Tibial nerve (tissue), 4 donors: Measurements from ENCODE around the gene ITGA1. TPM values are rescaled to one million over a fixed set of nuclear protein-coding genes. Genes with fewer than 3 reads are reported as not detected.
A peak's percentile ranks its signal among the peaks of the same experiment; 100 is the strongest.
"Not testable (repeated sequence)": the region's sequence is repeated elsewhere in the genome, so short reads cannot be mapped to it uniquely, and the experiment has no call there.

Experiments
- DNase-seq, 2 donors: peaks; one replicate each; pipeline ENCODE4 v3.0.0-alpha.2; 2019; ENCODE audit warnings: low spot score in 2 of 2
- H3K27ac ChIP-seq, 4 donors: fragments of 200-600 bp; sonication (generic) in 3 of 4; one replicate each; pipeline ENCODE4 v1.5.1; 2017 to 2019; ENCODE audit warnings: mild to moderate bottlenecking in 1 of 4
- H3K27me3 ChIP-seq, 2 donors: fragments of 200-600 bp; sonication (generic) in 1 of 2; one replicate each; pipeline versions ENCODE4 v1.5.1 to v1.6.0; 2017 to 2019
- H3K36me3 ChIP-seq, 3 donors: fragments of 200-600 bp; sonication (generic); one replicate each; pipeline ENCODE4 v1.5.1; 2018 to 2019
- H3K4me1 ChIP-seq, 4 donors: fragments of 200-600 bp; sonication (generic) in 3 of 4; one replicate each; pipeline ENCODE4 v1.5.1; 2017 to 2019
- H3K4me3 ChIP-seq, 4 donors: fragments of 200-600 bp; sonication (generic) in 3 of 4; one replicate each; pipeline ENCODE4 v1.5.1; 2017 to 2019; ENCODE audit warnings: mild to moderate bottlenecking in 1 of 4, moderate library complexity in 1 of 4
- H3K9me3 ChIP-seq, 4 donors: fragments of 200-600 bp; sonication (generic) in 3 of 4; one replicate each; pipeline ENCODE4 v1.5.1; 2017 to 2019
- CTCF ChIP-seq, 5 experiments: fragments of 200-600 bp in 3 of 5; fragments of 450-650 bp in 2 of 5; sonication (generic) in 3 of 5; IDR thresholded peaks; one replicate each; pipeline ENCODE4 v1.5.1; 2016 to 2019; ENCODE audit warnings: antibody characterized with exemption in 5 of 5, mild to moderate bottlenecking in 3 of 5, moderate library complexity in 2 of 5
- EP300 ChIP-seq, 2 donors: sonication (generic); formaldehyde crosslinking; IDR thresholded peaks; one replicate each; pipeline ENCODE4 v1.6.1; 2017; ENCODE audit warnings: antibody characterized with exemption in 2 of 2, mild to moderate bottlenecking in 1 of 2
- POLR2A ChIP-seq, 2 donors: fragments of 450-650 bp; IDR thresholded peaks; one replicate each; pipeline ENCODE4 v1.6.1; 2017; ENCODE audit warnings: antibody characterized with exemption in 2 of 2, mild to moderate bottlenecking in 2 of 2, moderate library complexity in 2 of 2
- WGBS, 2 donors: methylation state at CpG; one replicate each; pipeline ENCODE4 v1.1.5; 2018; 5-methylcytosine and 5-hydroxymethylcytosine counted together
- total RNA-seq, 4 donors: library from RNA; depleted of rRNA; stranded (reverse); fragments of >200 nt; gene quantifications; one replicate each; pipeline ENCODE4 v1.1.0, GENCODE V29; 2016

ITGA1 gene
- total RNA-seq, 4 donors from 2014 or later, result 26.8 to 62.5 (median 27.7) TPM

GRCh38 chr5:52859628-52860027, 71.9 kb downstream of the ITGA1 start:
- no peaks in the 10 kb centered on the region for H3K27me3 ChIP-seq
- peaks cover 0 to 29% (median 4%) of the 10 kb centered on the region in 4 donors for H3K4me1 ChIP-seq
- WGBS, 2 donors, result 36 to 42% methylated on average over 2 of the region's 2 CpGs
- no peak overlapping the region for H3K4me3 ChIP-seq
- H3K9me3 ChIP-seq, result no peaks in the 10 kb centered on the region
- H3K27ac ChIP-seq, result peak overlapping the region in 1 of 4 donors; percentile 12
- no peak for DNase-seq
- TF ChIP-seq EP300 (IDR thresholded peaks at IDR 0.05) (no peak), POLR2A (IDR thresholded peaks at IDR 0.05) (no peak), CTCF (IDR thresholded peaks at IDR 0.05) (no peak)
- H3K36me3 ChIP-seq, result no peaks in the 10 kb centered on the region

GRCh38 chr5:52861368-52861767, 73.7 kb downstream of the ITGA1 start:
- H3K27ac ChIP-seq, result no peak overlapping the region
- H3K27me3 ChIP-seq, result no peaks in the 10 kb centered on the region
- TF ChIP-seq EP300 (IDR thresholded peaks at IDR 0.05) (no peak), POLR2A (IDR thresholded peaks at IDR 0.05) (no peak), CTCF (IDR thresholded peaks at IDR 0.05) (no peak)
- 95% methylated on average over 5 of the region's 5 CpGs for WGBS, 2 donors
- H3K9me3 ChIP-seq, result no peaks in the 10 kb centered on the region
- peaks cover 0 to 46% (median 4%) of the 10 kb centered on the region in 4 donors for H3K4me1 ChIP-seq
- DNase-seq, result no peak
- no peaks in the 10 kb centered on the region for H3K36me3 ChIP-seq
- H3K4me3 ChIP-seq, result no peak overlapping the region

- no peaks in the 10 kb centered on the region for H3K9me3 ChIP-seq
- 43% methylated on average over 2 of the region's 2 CpGs for WGBS, 2 donors
- H3K4me1 ChIP-seq, result peaks cover 0 to 57% (median 4%) of the 10 kb centered on the region in 4 donors
- TF ChIP-seq EP300 (IDR thresholded peaks at IDR 0.05), result no peak
- no peak for TF ChIP-seq CTCF (IDR thresholded peaks at IDR 0.05)
- TF ChIP-seq POLR2A (IDR thresholded peaks at IDR 0.05), result no peak
- H3K4me3 ChIP-seq, result peak overlapping the region in 1 of 4 donors; percentile 21
- DNase-seq, result no peak
- no peaks in the 10 kb centered on the region for H3K36me3 ChIP-seq
- H3K27ac ChIP-seq, result peak overlapping the region in 3 of 4 donors; percentile 18 to 73 (median 73)
- no peaks in the 10 kb centered on the region for H3K27me3 ChIP-seq
Measured at GRCh38 chr5:52863715-52864290, 76.1 kb downstream of the ITGA1 start.

- Histone ChIP-seq H3K27ac (peak overlapping the region in 3 of 4 donors; percentile 18 to 73 (median 73)), H3K27me3 (no peaks in the 10 kb centered on the region), H3K9me3 (no peaks in the 10 kb centered on the region), H3K36me3 (no peaks in the 10 kb centered on the region), H3K4me3 (peak overlapping the region in 1 of 4 donors; percentile 21), H3K4me1 (peaks cover 0 to 52% (median 4%) of the 10 kb centered on the region in 4 donors)
- no peak for DNase-seq
- WGBS, 2 donors, result 6 to 9% methylated on average over 2 of the region's 2 CpGs
- TF ChIP-seq POLR2A (IDR thresholded peaks at IDR 0.05), result no peak
- TF ChIP-seq CTCF (IDR thresholded peaks at IDR 0.05), result no peak
- no peak for TF ChIP-seq EP300 (IDR thresholded peaks at IDR 0.05)
Measured at GRCh38 chr5:52864371-52864770, 76.7 kb downstream of the ITGA1 start.

- Histone ChIP-seq H3K4me1 (peaks cover 0 to 52% (median 4%) of the 10 kb centered on the region in 4 donors), H3K27ac (peak overlapping the region in 1 of 4 donors; percentile 73), H3K9me3 (no peaks in the 10 kb centered on the region), H3K4me3 (no peak overlapping the region), H3K36me3 (no peaks in the 10 kb centered on the region), H3K27me3 (no peaks in the 10 kb centered on the region)
- DNase-seq, result no peak
- no peak for TF ChIP-seq EP300 (IDR thresholded peaks at IDR 0.05)
- no peak for TF ChIP-seq POLR2A (IDR thresholded peaks at IDR 0.05)
- TF ChIP-seq CTCF (IDR thresholded peaks at IDR 0.05), result no peak
- 38 to 50% methylated on average over 3 of the region's 3 CpGs for WGBS, 2 donors
Measured at GRCh38 chr5:52864884-52865283, 77.2 kb downstream of the ITGA1 start.

- H3K4me1 ChIP-seq, result peaks cover 0 to 55% (median 12%) of the 10 kb centered on the region in 4 donors
- not testable (repeated sequence) for H3K36me3 ChIP-seq, DNase-seq, H3K9me3 ChIP-seq, H3K4me3 ChIP-seq, H3K27me3 ChIP-seq
- peak overlapping the region in 2 of 4 donors; percentile 4 to 17 for H3K27ac ChIP-seq
- 97 to 98% methylated on average over 2 of the region's 2 CpGs for WGBS, 2 donors
Measured at GRCh38 chr5:52865991-52866390, 78.3 kb downstream of the ITGA1 start.
